Measurements from ENCODE around the gene PADI4. TPM values are rescaled to one million over a fixed set of nuclear protein-coding genes. Genes with fewer than 3 reads are reported as not detected.

The PADI4 gene
- polyA plus RNA-seq (2012; ENCODE audit: insufficient read depth, insufficient read length, low read depth) = not detected

- Histone ChIP-seq H3K9me3 (no peaks in the 10 kb centered on the region), H3K27me3 (no peaks in the 10 kb centered on the region), H3K4me1 (no peaks in the 10 kb centered on the region), H3K36me3 (no peaks in the 10 kb centered on the region), H3K4me3 (ENCODE audit: low read depth, low read length) (no peak within 1 kb of the TSS)
- no peak for DNase-seq
- TF ChIP-seq CTCF (IDR thresholded peaks at IDR 0.05; ENCODE audit: low read depth, low read length) = no peak
Observed at GRCh38 chr1:17307946-17308345, at the start of gene PADI4. Gene PADI4 (plus strand): TSS chr1:17308197. CDS start chr1:17308223, 26 bp downstream.

- Histone ChIP-seq H3K4me3 (ENCODE audit: low read depth, low read length) (no peak overlapping the region), H3K27me3 (no peaks in the 10 kb centered on the region), H3K9me3 (no peaks in the 10 kb centered on the region), H3K36me3 (no peaks in the 10 kb centered on the region), H3K4me1 (no peaks in the 10 kb centered on the region)
- no peak for DNase-seq
- no peak for TF ChIP-seq CTCF (IDR thresholded peaks at IDR 0.05; ENCODE audit: low read depth, low read length)
Observed at GRCh38 chr1:17258758-17259130, 49.3 kb upstream of the PADI4 start.

GRCh38 chr1:17259233-17259873, 48.6 kb upstream of the PADI4 start:
- Histone ChIP-seq H3K27me3 (no peaks in the 10 kb centered on the region), H3K4me3 (ENCODE audit: low read depth, low read length) (no peak overlapping the region), H3K36me3 (no peaks in the 10 kb centered on the region), H3K9me3 (no peaks in the 10 kb centered on the region), H3K4me1 (no peaks in the 10 kb centered on the region)
- no peak for DNase-seq
- no peak for TF ChIP-seq CTCF (IDR thresholded peaks at IDR 0.05; ENCODE audit: low read depth, low read length)

- Histone ChIP-seq H3K4me3 (ENCODE audit: low read depth, low read length) (no peak overlapping the region), H3K27me3 (no peaks in the 10 kb centered on the region), H3K36me3 (no peaks in the 10 kb centered on the region), H3K9me3 (no peaks in the 10 kb centered on the region), H3K4me1 (no peaks in the 10 kb centered on the region)
- TF ChIP-seq CTCF (IDR thresholded peaks at IDR 0.05; ENCODE audit: low read depth, low read length) = no peak
- DNase-seq = no peak
Observed at GRCh38 chr1:17260264-17260663, 47.7 kb upstream of the PADI4 start.

- DNase-seq = no peak
- H3K4me1 ChIP-seq = no peaks in the 10 kb centered on the region
- H3K9me3 ChIP-seq = no peaks in the 10 kb centered on the region
- H3K36me3 ChIP-seq = no peaks in the 10 kb centered on the region
- H3K27me3 ChIP-seq = no peaks in the 10 kb centered on the region
- TF ChIP-seq CTCF (IDR thresholded peaks at IDR 0.05; ENCODE audit: low read depth, low read length) = no peak
- no peak overlapping the region for H3K4me3 ChIP-seq (ENCODE audit: low read depth, low read length)
Observed at GRCh38 chr1:17260738-17261137, 47.3 kb upstream of the PADI4 start.

GRCh38 chr1:17263936-17264335, 44.1 kb upstream of the PADI4 start:
- Histone ChIP-seq H3K36me3 (no peaks in the 10 kb centered on the region), H3K27me3 (no peaks in the 10 kb centered on the region), H3K9me3 (no peaks in the 10 kb centered on the region), H3K4me1 (no peaks in the 10 kb centered on the region), H3K4me3 (ENCODE audit: low read depth, low read length) (no peak overlapping the region)
- DNase-seq = no peak
- TF ChIP-seq CTCF (IDR thresholded peaks at IDR 0.05; ENCODE audit: low read depth, low read length) = no peak
